ENCODE data around the gene TOP2A.

- no peak for TF ChIP-seq POLR2A (IDR thresholded peaks at IDR 0.05; ENCODE audit: low read depth, low read length)
- no peak for TF ChIP-seq POLR2AphosphoS5 (IDR thresholded peaks at IDR 0.05; ENCODE audit: low read depth, low read length)
- TF ChIP-seq TAF1 (IDR thresholded peaks at IDR 0.05; ENCODE audit: low read depth, low read length), result no peak
- TF ChIP-seq PAX5 (IDR thresholded peaks at IDR 0.05; ENCODE audit: insufficient read depth, low read length, severe bottlenecking), result no peak
- TF ChIP-seq SPI1 (IDR thresholded peaks at IDR 0.05; ENCODE audit: low read depth, low read length), result no peak
Observed at GRCh38 chr17:40418428-40418706, 671 bp upstream of the TOP2A start.
